HG03175 (cell line): ENCODE data around the gene POU6F2.
"Not testable (repeated sequence)": the region's sequence is repeated elsewhere in the genome, so short reads cannot be mapped to it uniquely, and the experiment has no call there.

Experiments used
- ATAC-seq: cut with Tn5 transposase; IDR thresholded peaks from one replicate; pipeline ENCODE4 v1.9.1; 2021; ENCODE audit warnings: mild to moderate bottlenecking, moderate library complexity; ENCODE audit not compliant: unreplicated experiment

Gene POU6F2

GRCh38 chr7:39184391-39184790, 206.7 kb downstream of the POU6F2 start:
- ATAC-seq, result no peak

- ATAC-seq, result no peak
These were observed 208.4 kb downstream of the POU6F2 start for GRCh38 chr7:39186131-39186530.

- no peak for ATAC-seq
These were observed 209.0 kb downstream of the POU6F2 start for GRCh38 chr7:39186671-39187070.

- no peak for ATAC-seq
These were observed 209.4 kb downstream of the POU6F2 start for GRCh38 chr7:39187130-39187529.

GRCh38 chr7:39192476-39192875, 214.8 kb downstream of the POU6F2 start:
- ATAC-seq, result no peak

GRCh38 chr7:39194388-39194787, 216.7 kb downstream of the POU6F2 start:
- not testable (repeated sequence) for ATAC-seq

GRCh38 chr7:39195967-39196366, 218.3 kb downstream of the POU6F2 start:
- no peak for ATAC-seq

GRCh38 chr7:39197831-39198230, 220.1 kb downstream of the POU6F2 start:
- ATAC-seq, result no peak

GRCh38 chr7:39198556-39198955, 220.8 kb downstream of the POU6F2 start:
- ATAC-seq, result no peak

- no peak for ATAC-seq
These were observed 221.3 kb downstream of the POU6F2 start for GRCh38 chr7:39199006-39199405.

GRCh38 chr7:39199951-39200350, 222.2 kb downstream of the POU6F2 start:
- no peak for ATAC-seq

GRCh38 chr7:39202041-39202440, 224.3 kb downstream of the POU6F2 start:
- ATAC-seq, result no peak

GRCh38 chr7:39210362-39210761, 232.7 kb downstream of the POU6F2 start:
- no peak for ATAC-seq

- ATAC-seq, result no peak
These were observed 233.9 kb downstream of the POU6F2 start for GRCh38 chr7:39211581-39211980.

- no peak for ATAC-seq
These were observed 235.2 kb downstream of the POU6F2 start for GRCh38 chr7:39212876-39213275.

- ATAC-seq, result no peak
These were observed 240.1 kb downstream of the POU6F2 start for GRCh38 chr7:39217783-39218182.

- ATAC-seq, result no peak
These were observed 242.2 kb downstream of the POU6F2 start for GRCh38 chr7:39219869-39220268.

GRCh38 chr7:39221901-39222300, 244.2 kb downstream of the POU6F2 start:
- ATAC-seq, result no peak

- no peak for ATAC-seq
These were observed 251.2 kb downstream of the POU6F2 start for GRCh38 chr7:39228946-39229345.

- ATAC-seq, result no peak
These were observed 256.3 kb downstream of the POU6F2 start for GRCh38 chr7:39233851-39234529.

GRCh38 chr7:39238234-39238869, 260.6 kb downstream of the POU6F2 start:
- no peak for ATAC-seq

GRCh38 chr7:39240864-39241263, 263.2 kb downstream of the POU6F2 start:
- ATAC-seq, result no peak

- no peak for ATAC-seq
These were observed 269.9 kb downstream of the POU6F2 start for GRCh38 chr7:39247576-39247975.
